Measurements from ENCODE around the gene NMNAT2.

DNA sequence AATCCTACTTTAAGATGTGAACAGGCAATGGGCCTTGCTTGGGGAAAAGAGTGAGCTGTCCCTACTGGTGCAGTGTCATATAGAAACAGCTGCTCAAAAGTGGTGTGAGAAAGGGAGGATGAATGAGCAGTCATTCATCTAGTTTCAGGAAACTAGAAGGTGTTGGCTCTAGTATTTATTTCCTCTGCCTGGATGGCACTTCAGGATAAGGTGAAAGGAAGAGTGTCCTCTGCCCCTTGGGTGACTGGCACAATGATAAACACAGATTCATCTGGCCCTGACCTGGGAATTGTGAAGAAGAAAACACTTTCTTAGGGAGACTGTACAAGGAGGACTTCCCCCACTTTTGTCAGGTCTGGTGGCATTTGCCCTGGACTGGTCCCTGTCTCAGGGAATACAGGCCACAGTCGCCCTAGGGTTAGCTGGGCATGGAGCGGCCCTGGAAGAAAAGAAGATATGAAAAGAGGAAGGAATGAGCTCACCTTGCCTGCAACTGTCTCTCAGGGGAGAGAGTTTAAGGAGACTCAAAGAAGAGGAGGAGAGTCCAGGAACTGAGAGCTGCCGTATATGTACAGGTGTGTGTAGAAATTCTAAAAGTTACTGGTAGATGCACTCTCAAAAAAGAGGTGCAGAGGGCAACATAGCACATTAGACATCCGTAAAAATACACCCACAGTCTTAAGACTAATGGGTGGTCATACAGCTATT lies 13.8 kb upstream of the NMNAT2 start:
- TF ChIP-seq, protein P1, sequence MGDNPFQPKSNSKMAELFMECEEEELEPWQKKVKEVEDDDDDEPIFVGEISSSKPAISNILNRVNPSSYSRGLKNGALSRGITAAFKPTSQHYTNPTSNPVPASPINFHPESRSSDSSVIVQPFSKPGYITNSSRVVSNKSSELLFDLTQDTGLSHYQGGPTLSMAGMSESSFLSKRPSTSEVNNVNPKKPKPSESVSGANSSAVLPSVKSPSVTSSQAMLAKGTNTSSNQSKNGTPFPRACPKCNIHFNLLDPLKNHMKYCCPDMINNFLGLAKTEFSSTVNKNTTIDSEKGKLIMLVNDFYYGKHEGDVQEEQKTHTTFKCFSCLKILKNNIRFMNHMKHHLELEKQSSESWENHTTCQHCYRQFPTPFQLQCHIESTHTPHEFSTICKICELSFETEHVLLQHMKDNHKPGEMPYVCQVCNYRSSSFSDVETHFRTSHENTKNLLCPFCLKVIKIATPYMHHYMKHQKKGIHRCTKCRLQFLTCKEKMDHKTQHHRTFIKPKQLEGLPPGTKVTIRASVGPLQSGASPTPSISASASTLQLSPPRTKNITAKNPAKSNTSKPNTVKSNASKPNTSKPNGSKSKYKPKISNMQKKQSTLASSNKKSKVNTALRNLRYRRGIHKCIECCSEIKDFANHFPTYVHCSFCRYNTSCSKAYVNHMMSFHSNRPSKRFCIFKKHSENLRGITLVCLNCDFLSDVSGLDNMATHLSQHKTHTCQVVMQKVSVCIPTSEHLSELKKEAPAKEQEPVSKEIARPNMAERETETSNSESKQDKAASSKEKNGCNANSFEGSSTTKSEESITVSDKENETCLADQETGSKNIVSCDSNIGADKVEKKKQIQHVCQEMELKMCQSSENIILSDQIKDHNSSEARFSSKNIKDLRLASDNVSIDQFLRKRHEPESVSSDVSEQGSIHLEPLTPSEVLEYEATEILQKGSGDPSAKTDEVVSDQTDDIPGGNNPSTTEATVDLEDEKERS (CRISPR knock-in tag; IDR thresholded peaks at IDR 0.05) = no peak
- TF ChIP-seq, protein P2, sequence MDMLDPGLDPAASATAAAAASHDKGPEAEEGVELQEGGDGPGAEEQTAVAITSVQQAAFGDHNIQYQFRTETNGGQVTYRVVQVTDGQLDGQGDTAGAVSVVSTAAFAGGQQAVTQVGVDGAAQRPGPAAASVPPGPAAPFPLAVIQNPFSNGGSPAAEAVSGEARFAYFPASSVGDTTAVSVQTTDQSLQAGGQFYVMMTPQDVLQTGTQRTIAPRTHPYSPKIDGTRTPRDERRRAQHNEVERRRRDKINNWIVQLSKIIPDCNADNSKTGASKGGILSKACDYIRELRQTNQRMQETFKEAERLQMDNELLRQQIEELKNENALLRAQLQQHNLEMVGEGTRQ (IDR thresholded peaks at IDR 0.05; ENCODE audit: low read depth, low read length) = no peak
- TF ChIP-seq, protein P2 (CRISPR knock-in tag; IDR thresholded peaks at IDR 0.05; ENCODE audit: borderline replicate concordance) = no peak
- TF ChIP-seq POLR2AphosphoS2 (IDR thresholded peaks at IDR 0.05; ENCODE audit: low read depth, low read length) (no peak), MAZ (IDR thresholded peaks at IDR 0.05; ENCODE audit: borderline replicate concordance, low read depth, low read length) (no peak), MAZ (CRISPR knock-in tag; IDR thresholded peaks at IDR 0.05; ENCODE audit: low read depth) (no peak), POLR2A (IDR thresholded peaks at IDR 0.05; ENCODE audit: insufficient read depth in 1 of 2, low read depth in 2 of 2, low read length in 2 of 2) (no peak), SP2 (CRISPR knock-in tag; IDR thresholded peaks at IDR 0.05) (no peak), NBN (conservative IDR thresholded peaks at IDR 0.05) (no peak), ZNF724P (CRISPR knock-in tag; IDR thresholded peaks at IDR 0.05; ENCODE audit: borderline replicate concordance) (no peak), ZNF660 (CRISPR knock-in tag; IDR thresholded peaks at IDR 0.05; ENCODE audit: borderline replicate concordance, low read depth) (no peak), NR3C1 (CRISPR knock-in tag; IDR thresholded peaks at IDR 0.05) (no peak), FOXK1 (CRISPR knock-in tag; IDR thresholded peaks at IDR 0.05; ENCODE audit: borderline replicate concordance, low read depth) (no peak), GTF2F1 (IDR thresholded peaks at IDR 0.05; ENCODE audit: low read length) (no peak)
- TF ChIP-seq, protein P3, sequence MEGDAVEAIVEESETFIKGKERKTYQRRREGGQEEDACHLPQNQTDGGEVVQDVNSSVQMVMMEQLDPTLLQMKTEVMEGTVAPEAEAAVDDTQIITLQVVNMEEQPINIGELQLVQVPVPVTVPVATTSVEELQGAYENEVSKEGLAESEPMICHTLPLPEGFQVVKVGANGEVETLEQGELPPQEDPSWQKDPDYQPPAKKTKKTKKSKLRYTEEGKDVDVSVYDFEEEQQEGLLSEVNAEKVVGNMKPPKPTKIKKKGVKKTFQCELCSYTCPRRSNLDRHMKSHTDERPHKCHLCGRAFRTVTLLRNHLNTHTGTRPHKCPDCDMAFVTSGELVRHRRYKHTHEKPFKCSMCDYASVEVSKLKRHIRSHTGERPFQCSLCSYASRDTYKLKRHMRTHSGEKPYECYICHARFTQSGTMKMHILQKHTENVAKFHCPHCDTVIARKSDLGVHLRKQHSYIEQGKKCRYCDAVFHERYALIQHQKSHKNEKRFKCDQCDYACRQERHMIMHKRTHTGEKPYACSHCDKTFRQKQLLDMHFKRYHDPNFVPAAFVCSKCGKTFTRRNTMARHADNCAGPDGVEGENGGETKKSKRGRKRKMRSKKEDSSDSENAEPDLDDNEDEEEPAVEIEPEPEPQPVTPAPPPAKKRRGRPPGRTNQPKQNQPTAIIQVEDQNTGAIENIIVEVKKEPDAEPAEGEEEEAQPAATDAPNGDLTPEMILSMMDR (CRISPR knock-in tag; IDR thresholded peaks at IDR 0.05) = no peak
- TF ChIP-seq, protein P4, sequence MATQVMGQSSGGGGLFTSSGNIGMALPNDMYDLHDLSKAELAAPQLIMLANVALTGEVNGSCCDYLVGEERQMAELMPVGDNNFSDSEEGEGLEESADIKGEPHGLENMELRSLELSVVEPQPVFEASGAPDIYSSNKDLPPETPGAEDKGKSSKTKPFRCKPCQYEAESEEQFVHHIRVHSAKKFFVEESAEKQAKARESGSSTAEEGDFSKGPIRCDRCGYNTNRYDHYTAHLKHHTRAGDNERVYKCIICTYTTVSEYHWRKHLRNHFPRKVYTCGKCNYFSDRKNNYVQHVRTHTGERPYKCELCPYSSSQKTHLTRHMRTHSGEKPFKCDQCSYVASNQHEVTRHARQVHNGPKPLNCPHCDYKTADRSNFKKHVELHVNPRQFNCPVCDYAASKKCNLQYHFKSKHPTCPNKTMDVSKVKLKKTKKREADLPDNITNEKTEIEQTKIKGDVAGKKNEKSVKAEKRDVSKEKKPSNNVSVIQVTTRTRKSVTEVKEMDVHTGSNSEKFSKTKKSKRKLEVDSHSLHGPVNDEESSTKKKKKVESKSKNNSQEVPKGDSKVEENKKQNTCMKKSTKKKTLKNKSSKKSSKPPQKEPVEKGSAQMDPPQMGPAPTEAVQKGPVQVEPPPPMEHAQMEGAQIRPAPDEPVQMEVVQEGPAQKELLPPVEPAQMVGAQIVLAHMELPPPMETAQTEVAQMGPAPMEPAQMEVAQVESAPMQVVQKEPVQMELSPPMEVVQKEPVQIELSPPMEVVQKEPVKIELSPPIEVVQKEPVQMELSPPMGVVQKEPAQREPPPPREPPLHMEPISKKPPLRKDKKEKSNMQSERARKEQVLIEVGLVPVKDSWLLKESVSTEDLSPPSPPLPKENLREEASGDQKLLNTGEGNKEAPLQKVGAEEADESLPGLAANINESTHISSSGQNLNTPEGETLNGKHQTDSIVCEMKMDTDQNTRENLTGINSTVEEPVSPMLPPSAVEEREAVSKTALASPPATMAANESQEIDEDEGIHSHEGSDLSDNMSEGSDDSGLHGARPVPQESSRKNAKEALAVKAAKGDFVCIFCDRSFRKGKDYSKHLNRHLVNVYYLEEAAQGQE (IDR thresholded peaks at IDR 0.05; ENCODE audit: borderline replicate concordance in 1 of 2, low read depth in 1 of 2, low read length in 2 of 2) = no peak

Data from HepG2 (cell line).